ENCODE data around the gene FCHSD2. TPM values are rescaled to one million over a fixed set of nuclear protein-coding genes. Genes with fewer than 3 reads are reported as not detected.

The FCHSD2 gene
- total and polyA plus RNA-seq, 2 donors (not counting 3 experiments of a cell fraction or from before 2014, with no cell fraction given), result 20.8 to 56.9 TPM

- TF ChIP-seq POLR2AphosphoS5 (IDR thresholded peaks at IDR 0.05; ENCODE audit: insufficient read depth, low read depth, low read length) (no peak), JUN (IDR thresholded peaks at IDR 0.05; ENCODE audit: borderline replicate concordance, insufficient read depth, insufficient read length, low read depth) (no peak), EZH2 (IDR thresholded peaks at IDR 0.05; ENCODE audit: borderline replicate concordance, low read depth, low read length, severe bottlenecking) (no peak)
- dilution Hi-C loops (cut with MboI; ENCODE audit: extremely low pct_ligation_motif_present, low sequenced_read_pairs), result no loop called here
- H3K36me3 ChIP-seq (ENCODE audit: control insufficient read depth in 2 of 2, extremely low read depth in 1 of 2, insufficient read depth in 2 of 2, low read length in 2 of 2), result peaks cover 6 to 24% of the 10 kb centered on the region in 2 experiments
- FAIRE-seq, result no peak
- no TSS peak for BruUV-seq (replicated peaks)
- no peak overlapping the region for H3K27ac ChIP-seq (ENCODE audit: insufficient read depth, low read depth, low read length)
- H3K4me1 ChIP-seq (ENCODE audit: control insufficient read depth, extremely low read depth, insufficient read depth, low read length), result peaks cover 11% of the 10 kb centered on the region
- CTCF ChIA-PET, result interaction anchor here (1.0 to 2.2 kb wide), 4 partner anchors 11 to 398 kb away, joined by 3 to 7 read pairs (median 5); no protein-coding TSS in a partner anchor
- H3K79me2 ChIP-seq (ENCODE audit: control insufficient read depth, insufficient read depth, low read length), result no peaks in the 10 kb centered on the region
- H3K27me3 ChIP-seq (ENCODE audit: control insufficient read depth in 2 of 2, insufficient read depth in 2 of 2, low read length in 2 of 2), result no peaks in the 10 kb centered on the region
- H3K9ac ChIP-seq (replicated peaks; ENCODE audit: extremely low read depth, insufficient read depth, low read length), result no peak overlapping the region
- no peak overlapping the region for H3K4me3 ChIP-seq (replicated peaks in 1 of 3; ENCODE audit: insufficient read depth in 1 of 3, low read depth in 1 of 3, low read length in 3 of 3)
- intact Hi-C loops (cut with micrococcal nuclease), result no loop called here
- no peak overlapping the region for H2AFZ ChIP-seq (ENCODE audit: low read depth, low read length)
- H3K9me3 ChIP-seq (replicated peaks; ENCODE audit: control insufficient read depth, insufficient read depth, low read length), result no peaks in the 10 kb centered on the region
- no peak overlapping the region for H3K4me2 ChIP-seq (ENCODE audit: insufficient read depth, low read length)
- no peak for DNase-seq (ENCODE audit: low read depth, low spot score)
- POLR2A ChIA-PET, result no interaction called here
- H3K9me1 ChIP-seq (replicated peaks; ENCODE audit: control insufficient read depth, extremely low read depth, insufficient read depth, low read length), result no peaks in the 10 kb centered on the region
- H4K20me1 ChIP-seq (replicated peaks; ENCODE audit: control insufficient read depth, extremely low read depth, insufficient read depth, low read length), result no peaks in the 10 kb centered on the region
These were observed 303.3 kb downstream of the FCHSD2 start for GRCh38 chr11:72838691-72839305.

- Histone ChIP-seq H3K4me2 (ENCODE audit: insufficient read depth, low read length) (peak overlapping the region; percentile 26), H3K27ac (ENCODE audit: insufficient read depth, low read depth, low read length) (peak overlapping the region; percentile 5), H3K79me2 (ENCODE audit: control insufficient read depth, insufficient read depth, low read length) (no peaks in the 10 kb centered on the region), H3K27me3 (ENCODE audit: control insufficient read depth in 2 of 2, insufficient read depth in 2 of 2, low read length in 2 of 2) (no peaks in the 10 kb centered on the region), H3K9me1 (replicated peaks; ENCODE audit: control insufficient read depth, extremely low read depth, insufficient read depth, low read length) (no peaks in the 10 kb centered on the region), H3K4me3 (replicated peaks in 1 of 3; ENCODE audit: insufficient read depth in 1 of 3, low read depth in 1 of 3, low read length in 3 of 3) (no peak overlapping the region), H3K9me3 (replicated peaks; ENCODE audit: control insufficient read depth, insufficient read depth, low read length) (no peaks in the 10 kb centered on the region), H3K4me1 (ENCODE audit: control insufficient read depth, extremely low read depth, insufficient read depth, low read length) (peaks cover 11% of the 10 kb centered on the region), H3K9ac (replicated peaks; ENCODE audit: extremely low read depth, insufficient read depth, low read length) (no peak overlapping the region), H2AFZ (ENCODE audit: low read depth, low read length) (no peak overlapping the region), H4K20me1 (replicated peaks; ENCODE audit: control insufficient read depth, extremely low read depth, insufficient read depth, low read length) (no peaks in the 10 kb centered on the region), H3K36me3 (ENCODE audit: control insufficient read depth in 2 of 2, extremely low read depth in 1 of 2, insufficient read depth in 2 of 2, low read length in 2 of 2) (peaks cover 6 to 13% of the 10 kb centered on the region in 2 experiments)
- no TSS peak for BruUV-seq (replicated peaks)
- ChIA-PET CTCF (interaction anchor here (0.7 to 2.2 kb wide), 8 partner anchors 11 to 455 kb away, joined by 3 to 15 read pairs (median 4); partner anchors contain the start of genes FCHSD2 and STARD10), POLR2A (no interaction called here)
- FAIRE-seq (no peak), DNase-seq (ENCODE audit: low read depth, low spot score) (peak; percentile 37)
- intact Hi-C loops (cut with micrococcal nuclease), result no loop called here
- TF ChIP-seq GATA2 (IDR thresholded peaks at IDR 0.05; ENCODE audit: insufficient read depth, insufficient read length, low read depth, low read length) (no peak), MYC (IDR thresholded peaks at IDR 0.05; ENCODE audit: low read depth, low read length) (no peak), POLR2AphosphoS5 (IDR thresholded peaks at IDR 0.05; ENCODE audit: insufficient read depth, low read depth, low read length) (no peak), EZH2 (IDR thresholded peaks at IDR 0.05; ENCODE audit: borderline replicate concordance, low read depth, low read length, severe bottlenecking) (no peak), FOS (IDR thresholded peaks at IDR 0.05; ENCODE audit: borderline replicate concordance, insufficient read depth, low read length) (no peak), MAX (IDR thresholded peaks at IDR 0.05; ENCODE audit: insufficient read depth, insufficient read length) (no peak), JUN (IDR thresholded peaks at IDR 0.05; ENCODE audit: borderline replicate concordance, insufficient read depth, insufficient read length, low read depth) (no peak), CTCF (IDR thresholded peaks at IDR 0.05; ENCODE audit: extremely low read depth in 1 of 2, insufficient read depth in 1 of 2, low read depth in 1 of 2, low read length in 2 of 2) (no peak), POLR2A (IDR thresholded peaks at IDR 0.05; ENCODE audit: low read depth, low read length) (no peak)
- dilution Hi-C loops (cut with MboI; ENCODE audit: extremely low pct_ligation_motif_present, low sequenced_read_pairs), result no loop called here
These were observed 306.0 kb downstream of the FCHSD2 start for GRCh38 chr11:72836111-72836510.

Measured in endothelial cell of umbilical vein (primary cell).